SU-DHL-6 (cell line): ENCODE results near the gene KCNB1.

Experiments used
- H2AFZ ChIP-seq: fragments of 200-600 bp; sonication (generic); 2 replicates; pipeline ENCODE4 v1.6.1; 2014; ENCODE audit warnings: low read depth, mild to moderate bottlenecking, moderate library complexity, mixed read lengths, antibody characterized with exemption, low read length; ENCODE audit not compliant: severe bottlenecking
- H3F3A ChIP-seq: fragments of 200-600 bp; shearing (Covaris generic); 2 replicates; pipeline ENCODE4 v1.6.0; 2016; ENCODE audit warnings: antibody characterized with exemption, mild to moderate bottlenecking; ENCODE audit not compliant: insufficient read depth
- H3K27ac ChIP-seq: fragments of 200-600 bp; sonication (generic); 2 replicates; pipeline ENCODE4 v1.5.1; 2016; ENCODE audit warnings: low read depth, mild to moderate bottlenecking, low read length, moderate library complexity, mixed read lengths
- H3K27me3 ChIP-seq: fragments of 200-600 bp; sonication (generic), shearing (Covaris generic); 2 replicates; pipeline ENCODE4 v1.6.0; 2014; ENCODE audit warnings: mild to moderate bottlenecking, low read length
- H3K36me3 ChIP-seq: fragments of 200-600 bp; sonication (generic); 2 replicates; pipeline ENCODE4 v1.6.1; 2014; ENCODE audit warnings: mild to moderate bottlenecking, low read length, mixed read lengths
- H3K4me2 ChIP-seq: fragments of 300-600, 200-600 bp; shearing (Covaris generic), sonication (generic); 2 replicates; pipeline ENCODE4 v1.6.0; 2014; ENCODE audit warnings: low read length, low read depth, mild to moderate bottlenecking; ENCODE audit not compliant: poor library complexity, severe bottlenecking
- H3K4me3 ChIP-seq: fragments of 200-600 bp; sonication (generic); 2 replicates; pipeline ENCODE4 v1.5.1; 2014; ENCODE audit warnings: antibody characterized with exemption, low read length, mild to moderate bottlenecking, mixed read lengths; ENCODE audit not compliant: insufficient read depth, poor library complexity, severe bottlenecking
- H3K79me2 ChIP-seq: fragments of 200-600 bp; sonication (generic); 2 replicates; pipeline ENCODE4 v1.6.1; 2014; ENCODE audit warnings: mild to moderate bottlenecking, low read length, moderate library complexity; ENCODE audit not compliant: insufficient read depth
- H3K9ac ChIP-seq: fragments of 200-600 bp; sonication (generic); 2 replicates; pipeline ENCODE4 v1.7.0; 2014; ENCODE audit warnings: mild to moderate bottlenecking, low read length
- H3K9me2 ChIP-seq: fragments of 200-600 bp; sonication (generic); replicated peaks from 2 replicates; pipeline ENCODE4 v1.6.1; 2014; ENCODE audit warnings: low read length; ENCODE audit not compliant: insufficient read depth
- H3K9me3 ChIP-seq: fragments of 200-600 bp; sonication (generic); 2 replicates; pipeline ENCODE4 v1.6.1; 2014; ENCODE audit warnings: low read length, mixed read lengths; ENCODE audit not compliant: insufficient read depth
- H4K20me1 ChIP-seq: fragments of 200-600 bp; sonication (generic); 2 replicates; pipeline ENCODE4 v1.6.1; 2014; ENCODE audit warnings: low read depth, mild to moderate bottlenecking, antibody characterized with exemption, low read length, moderate library complexity, mixed read lengths
- EZH2phosphoT487 ChIP-seq: fragments of 200-600 bp; sonication (generic), shearing (Covaris generic); conservative IDR thresholded peaks from 2 replicates; pipeline ENCODE4 v1.6.1; 2018; ENCODE audit warnings: mild to moderate bottlenecking, antibody characterized with exemption, low read length, moderate library complexity, mixed read lengths
- TF ChIP-seq, protein P1 (sequence below): fragments of 200-600 bp; sonication (generic); IDR thresholded peaks from one replicate; pipeline ENCODE4 v1.5.1; 2017; ENCODE audit warnings: antibody characterized with exemption, mild to moderate bottlenecking, low read length, moderate library complexity; ENCODE audit not compliant: insufficient read depth, poor library complexity, severe bottlenecking

Gene KCNB1

DNA sequence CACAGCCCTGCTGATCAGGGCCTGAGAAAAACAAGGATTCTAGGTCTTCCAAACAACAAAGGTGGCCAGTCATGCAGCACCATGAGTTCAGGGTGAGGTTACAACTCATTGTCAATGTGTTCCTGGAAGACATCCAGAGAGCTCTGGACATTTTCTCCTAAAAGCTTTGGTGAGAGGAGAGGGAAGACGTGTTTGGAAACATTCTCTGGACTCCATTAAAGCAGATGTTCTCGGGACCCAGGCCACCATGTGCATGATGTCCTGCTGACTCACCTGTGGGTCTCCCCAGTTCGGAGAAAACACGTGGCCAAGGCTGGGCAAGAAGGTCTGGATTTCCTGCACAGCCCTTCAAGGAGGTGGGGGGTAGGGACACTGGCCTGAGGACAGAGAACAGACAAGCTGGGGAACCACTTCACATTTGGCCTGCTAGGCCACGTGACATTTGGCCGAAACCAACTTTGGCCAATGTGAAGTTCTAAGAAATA is 61.6 kb downstream of the KCNB1 start:
- no peak overlapping the region for H3K4me3 ChIP-seq
- no peaks in the 10 kb centered on the region for H3F3A ChIP-seq
- no peaks in the 10 kb centered on the region for H3K27me3 ChIP-seq
- H3K36me3 ChIP-seq: no peaks in the 10 kb centered on the region
- no peaks in the 10 kb centered on the region for H3K79me2 ChIP-seq
- H3K9me3 ChIP-seq: no peaks in the 10 kb centered on the region
- no peaks in the 10 kb centered on the region for H4K20me1 ChIP-seq
- H3K9me2 ChIP-seq: no peaks in the 10 kb centered on the region
- no peak overlapping the region for H3K9ac ChIP-seq
- no peak overlapping the region for H3K27ac ChIP-seq
- no peak overlapping the region for H2AFZ ChIP-seq
- no peak overlapping the region for H3K4me2 ChIP-seq
- TF ChIP-seq, protein P1, sequence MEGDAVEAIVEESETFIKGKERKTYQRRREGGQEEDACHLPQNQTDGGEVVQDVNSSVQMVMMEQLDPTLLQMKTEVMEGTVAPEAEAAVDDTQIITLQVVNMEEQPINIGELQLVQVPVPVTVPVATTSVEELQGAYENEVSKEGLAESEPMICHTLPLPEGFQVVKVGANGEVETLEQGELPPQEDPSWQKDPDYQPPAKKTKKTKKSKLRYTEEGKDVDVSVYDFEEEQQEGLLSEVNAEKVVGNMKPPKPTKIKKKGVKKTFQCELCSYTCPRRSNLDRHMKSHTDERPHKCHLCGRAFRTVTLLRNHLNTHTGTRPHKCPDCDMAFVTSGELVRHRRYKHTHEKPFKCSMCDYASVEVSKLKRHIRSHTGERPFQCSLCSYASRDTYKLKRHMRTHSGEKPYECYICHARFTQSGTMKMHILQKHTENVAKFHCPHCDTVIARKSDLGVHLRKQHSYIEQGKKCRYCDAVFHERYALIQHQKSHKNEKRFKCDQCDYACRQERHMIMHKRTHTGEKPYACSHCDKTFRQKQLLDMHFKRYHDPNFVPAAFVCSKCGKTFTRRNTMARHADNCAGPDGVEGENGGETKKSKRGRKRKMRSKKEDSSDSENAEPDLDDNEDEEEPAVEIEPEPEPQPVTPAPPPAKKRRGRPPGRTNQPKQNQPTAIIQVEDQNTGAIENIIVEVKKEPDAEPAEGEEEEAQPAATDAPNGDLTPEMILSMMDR: no peak
- no peak for TF ChIP-seq EZH2phosphoT487

DNA sequence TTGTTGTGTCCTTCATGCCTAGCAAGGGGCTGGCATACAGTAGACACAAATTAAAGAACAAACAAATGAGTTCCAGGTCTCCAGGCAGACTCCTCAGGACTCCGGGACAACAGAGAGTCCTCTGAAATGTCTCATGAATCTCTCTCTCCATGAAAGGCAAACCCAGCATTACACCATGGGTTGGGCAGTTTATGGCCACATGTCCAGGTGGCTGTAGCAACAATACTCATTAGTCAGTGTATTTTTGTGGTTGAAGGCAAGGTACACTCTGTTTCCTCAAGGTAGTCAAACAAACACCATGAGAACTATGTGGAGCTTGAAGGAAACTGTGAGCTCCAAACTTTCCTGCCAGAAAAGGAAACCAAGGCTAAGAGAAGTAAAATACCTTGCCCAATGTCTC is 62.2 kb downstream of the KCNB1 start:
- no peaks in the 10 kb centered on the region for H3K36me3 ChIP-seq
- no peak overlapping the region for H2AFZ ChIP-seq
- no peaks in the 10 kb centered on the region for H3K79me2 ChIP-seq
- H3K27me3 ChIP-seq: no peaks in the 10 kb centered on the region
- no peak for TF ChIP-seq EZH2phosphoT487
- TF ChIP-seq, protein P1: no peak
- no peak overlapping the region for H3K4me3 ChIP-seq
- H4K20me1 ChIP-seq: no peaks in the 10 kb centered on the region
- no peaks in the 10 kb centered on the region for H3K9me3 ChIP-seq
- no peak overlapping the region for H3K4me2 ChIP-seq
- H3F3A ChIP-seq: no peaks in the 10 kb centered on the region
- no peak overlapping the region for H3K27ac ChIP-seq
- no peak overlapping the region for H3K9ac ChIP-seq
- H3K9me2 ChIP-seq: no peaks in the 10 kb centered on the region

DNA sequence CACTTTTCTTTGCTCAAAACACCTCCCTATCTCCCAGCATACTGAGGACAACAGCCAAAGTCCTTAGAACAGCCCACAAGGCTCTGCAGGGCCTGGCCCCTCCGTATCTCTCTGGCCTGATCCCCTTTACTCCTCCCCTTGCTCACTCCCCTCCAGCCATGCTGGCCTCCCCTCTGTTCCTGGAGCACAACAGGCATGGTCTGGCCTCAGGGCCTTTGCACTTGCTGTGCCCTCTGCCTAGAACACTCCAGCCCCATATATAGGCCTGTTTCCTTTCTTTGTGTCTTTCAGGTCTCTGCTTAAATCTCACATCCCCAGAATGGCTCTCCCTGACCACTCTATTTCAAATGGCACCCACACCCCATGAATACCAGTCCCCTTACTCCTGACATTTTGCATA is 62.7 kb downstream of the KCNB1 start:
- Histone ChIP-seq H3K9me2 (no peaks in the 10 kb centered on the region), H3K9me3 (no peaks in the 10 kb centered on the region)

DNA sequence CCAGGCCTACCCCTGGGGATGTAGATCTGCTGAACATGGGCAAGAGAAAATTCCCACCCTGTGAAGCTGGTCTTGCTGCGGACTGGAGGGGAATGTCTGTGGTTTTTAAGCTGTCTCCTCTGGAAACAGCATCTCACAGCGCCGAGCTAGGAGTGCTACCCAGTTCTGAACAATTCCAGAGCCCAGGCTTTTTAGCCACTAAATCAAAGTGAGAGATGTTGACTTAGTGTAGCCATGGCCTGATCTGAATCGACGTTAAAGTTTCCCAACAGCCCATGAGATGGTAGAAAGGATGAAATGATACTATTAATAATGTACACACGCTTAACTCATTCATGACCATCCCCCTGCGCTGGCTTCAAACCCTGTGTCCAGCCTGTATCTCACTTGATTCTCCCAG is 63.7 kb downstream of the KCNB1 start:
- Histone ChIP-seq H3K36me3 (no peaks in the 10 kb centered on the region), H3K27ac (no peak overlapping the region), H3K9me2 (no peaks in the 10 kb centered on the region), H3K9ac (no peak overlapping the region), H4K20me1 (no peaks in the 10 kb centered on the region), H3K4me3 (no peak overlapping the region), H2AFZ (no peak overlapping the region), H3K9me3 (no peaks in the 10 kb centered on the region), H3K27me3 (no peaks in the 10 kb centered on the region), H3K79me2 (no peaks in the 10 kb centered on the region), H3K4me2 (no peak overlapping the region), H3F3A (no peaks in the 10 kb centered on the region)
- TF ChIP-seq, protein P1: no peak
- TF ChIP-seq EZH2phosphoT487: no peak

More for the DNA sequence above, 62.7 kb downstream of the KCNB1 start:
- Histone ChIP-seq H3K4me3 (no peak overlapping the region), H3K9ac (no peak overlapping the region), H3F3A (no peaks in the 10 kb centered on the region), H3K36me3 (no peaks in the 10 kb centered on the region), H3K27me3 (no peaks in the 10 kb centered on the region), H3K4me2 (no peak overlapping the region), H2AFZ (no peak overlapping the region), H3K79me2 (no peaks in the 10 kb centered on the region), H4K20me1 (no peaks in the 10 kb centered on the region), H3K27ac (no peak overlapping the region)
- no peak for TF ChIP-seq EZH2phosphoT487
